HG02885 (cell line): ENCODE measurements around the gene WDFY4.

Source experiments
- ATAC-seq: cut with Tn5 transposase; IDR thresholded peaks from one replicate; pipeline ENCODE4 v1.9.1; 2021; ENCODE audit warnings: mild to moderate bottlenecking; ENCODE audit not compliant: unreplicated experiment, poor library complexity

The WDFY4 gene

DNA sequence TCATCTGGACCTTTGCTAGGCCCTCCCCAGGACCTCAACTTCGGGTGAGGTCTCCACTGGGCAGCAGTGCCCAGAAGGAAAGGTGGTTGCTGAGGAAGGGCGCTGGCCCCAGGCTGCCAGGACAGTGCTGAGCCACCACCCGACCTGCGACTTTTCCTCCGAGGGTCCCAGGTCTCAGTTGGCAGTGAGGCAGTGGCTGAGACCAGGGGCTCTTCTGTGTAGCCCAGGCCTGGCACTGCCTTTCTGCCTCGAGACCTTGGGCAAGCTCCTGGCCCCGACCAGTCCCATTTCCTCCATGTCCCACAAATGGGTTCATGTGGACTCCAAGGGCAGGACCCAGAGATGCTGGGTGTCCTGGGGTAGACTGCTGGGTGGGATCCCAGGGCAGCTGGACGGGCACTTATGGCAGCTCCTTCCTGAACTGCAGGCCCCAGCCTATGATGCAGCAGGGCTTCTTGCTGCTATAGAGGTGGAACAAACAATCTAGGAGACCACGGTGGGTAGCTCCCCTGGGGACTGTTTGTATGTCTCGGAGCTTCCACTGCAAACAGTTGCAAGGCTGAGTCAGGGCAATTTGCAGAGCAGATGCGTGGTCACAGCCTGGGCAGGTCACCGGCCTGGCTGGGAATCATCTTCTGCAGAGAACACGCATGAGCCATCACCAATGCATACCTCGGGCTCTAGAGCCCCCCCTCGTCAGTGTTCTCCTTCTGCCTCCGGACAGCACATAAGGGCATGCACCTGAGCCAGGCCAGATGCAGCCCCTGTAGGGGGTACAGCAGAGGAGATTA is 272.9 kb downstream of the WDFY4 start:
- ATAC-seq = no peak

DNA sequence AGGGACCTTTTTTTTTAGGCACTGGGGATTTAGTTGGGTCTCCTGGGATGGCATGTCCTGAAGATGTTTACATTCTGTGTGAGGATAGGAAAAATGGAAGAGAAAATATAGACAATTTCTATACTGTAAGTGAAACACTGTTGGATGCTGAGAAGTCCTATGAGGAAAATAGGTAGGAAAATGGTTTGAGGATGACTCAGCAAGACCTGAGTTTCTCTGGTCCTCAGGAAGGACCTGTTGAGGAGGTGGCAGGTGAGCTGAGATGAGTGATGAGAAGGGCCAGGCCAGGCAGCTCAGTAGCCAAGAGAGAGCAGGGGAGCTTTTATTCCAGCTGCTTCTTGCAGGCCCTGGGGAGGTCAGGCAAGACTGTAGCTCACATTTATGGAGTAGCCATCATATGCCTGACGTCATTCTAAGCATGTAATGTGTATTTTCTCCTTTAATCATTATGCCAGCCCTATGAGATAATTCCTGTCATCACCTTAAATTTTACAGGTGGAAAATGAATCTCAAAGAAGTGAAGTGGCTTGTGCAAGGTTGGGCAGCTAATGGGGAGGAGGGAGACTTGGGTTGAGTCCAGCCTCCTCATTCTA is 274.0 kb downstream of the WDFY4 start:
- no peak for ATAC-seq

DNA sequence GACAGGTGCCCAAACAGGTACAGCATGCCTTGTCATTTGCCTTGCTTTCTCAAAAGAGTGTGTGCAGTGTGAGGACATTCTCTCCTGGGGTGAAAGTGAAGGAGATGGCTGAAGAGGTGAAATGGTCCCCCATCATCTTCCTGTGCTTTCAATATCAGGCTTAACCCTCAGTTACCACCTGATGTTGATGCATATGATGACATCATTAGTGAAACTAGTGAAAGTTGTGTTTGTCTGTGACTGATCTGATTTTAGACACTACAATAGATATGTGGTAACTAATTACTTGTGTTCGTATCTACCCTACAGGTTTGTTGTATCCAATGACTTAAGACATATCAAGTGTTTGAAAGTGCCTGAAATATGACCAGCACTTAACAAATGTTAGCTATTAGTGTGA is 279.4 kb downstream of the WDFY4 start:
- no peak for ATAC-seq

DNA sequence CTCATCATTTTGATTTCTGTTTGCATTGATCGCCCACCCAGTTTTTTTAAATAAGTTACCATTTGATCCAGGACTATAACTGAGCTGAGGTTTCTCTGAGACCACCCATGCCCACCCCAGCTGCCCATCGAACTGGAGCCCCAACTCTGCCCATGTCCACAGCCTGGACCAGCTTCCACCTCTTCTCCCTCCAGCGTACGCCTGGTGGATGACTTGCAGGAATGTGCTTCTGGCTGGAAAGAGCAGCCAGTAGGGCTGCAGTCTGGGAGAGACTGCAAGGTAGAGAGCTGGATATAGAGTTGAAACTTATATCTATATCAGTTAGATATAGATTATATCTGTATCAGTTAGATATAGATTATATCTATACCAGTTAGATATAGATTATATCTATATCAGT is 280.8 kb downstream of the WDFY4 start:
- no peak for ATAC-seq

DNA sequence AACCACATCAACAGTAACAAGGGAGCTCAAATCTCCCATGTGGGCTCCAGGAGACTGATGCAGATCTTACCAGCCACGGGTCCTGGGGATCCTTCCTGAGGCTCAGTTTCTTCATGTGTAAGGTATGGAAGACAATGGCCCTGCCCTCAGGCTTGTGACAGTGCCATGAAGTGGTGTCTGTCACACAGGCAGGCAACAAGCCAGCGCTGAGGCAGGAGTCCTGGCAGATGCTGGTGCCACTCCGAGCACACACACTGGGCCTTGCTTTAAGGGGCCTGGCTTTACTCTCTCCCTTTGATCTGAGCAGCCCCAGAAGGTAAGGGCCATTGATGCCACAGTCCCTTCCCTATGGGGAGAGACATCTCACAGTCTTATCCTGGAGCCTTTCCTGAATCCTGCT is 283.4 kb downstream of the WDFY4 start:
- ATAC-seq = no peak

DNA sequence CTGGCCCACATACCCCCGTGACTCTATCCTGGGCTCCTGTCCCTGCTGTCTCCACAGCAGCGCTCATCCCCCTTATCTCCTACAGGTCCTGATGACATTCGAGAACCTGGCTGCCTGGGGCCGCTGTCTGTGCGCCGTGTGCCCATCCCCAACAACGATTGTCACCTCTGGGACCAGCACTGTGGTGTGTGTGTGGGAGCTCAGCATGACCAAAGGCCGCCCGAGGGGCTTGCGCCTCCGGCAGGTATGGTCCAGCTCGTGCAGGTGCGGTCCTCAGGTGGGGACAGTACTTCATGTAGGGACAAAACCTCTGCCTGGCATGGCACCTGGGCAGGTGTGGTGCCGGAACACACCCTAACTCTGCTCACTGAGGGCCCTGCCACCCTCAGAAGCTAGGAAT is 285.4 kb downstream of the WDFY4 start:
- no peak for ATAC-seq

DNA sequence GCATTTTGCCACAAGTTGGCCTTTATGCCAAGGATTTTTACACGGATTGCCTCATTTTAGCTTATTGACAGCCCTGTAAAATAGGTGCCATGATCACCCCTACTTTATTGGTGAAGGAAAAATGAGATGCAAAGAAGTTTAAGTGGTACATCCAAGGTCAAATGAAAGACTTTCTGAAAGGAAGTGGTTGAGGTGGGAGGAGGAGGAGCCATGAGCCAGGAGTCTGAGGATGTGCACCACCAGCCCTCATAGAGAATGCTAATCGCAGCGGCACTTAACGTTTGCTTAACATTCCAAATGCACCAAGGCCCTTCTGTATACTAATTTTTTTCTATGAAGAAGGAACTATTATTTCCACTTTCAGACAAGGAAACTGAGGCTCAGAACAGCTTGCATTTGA is 286.0 kb downstream of the WDFY4 start:
- ATAC-seq = no peak

DNA sequence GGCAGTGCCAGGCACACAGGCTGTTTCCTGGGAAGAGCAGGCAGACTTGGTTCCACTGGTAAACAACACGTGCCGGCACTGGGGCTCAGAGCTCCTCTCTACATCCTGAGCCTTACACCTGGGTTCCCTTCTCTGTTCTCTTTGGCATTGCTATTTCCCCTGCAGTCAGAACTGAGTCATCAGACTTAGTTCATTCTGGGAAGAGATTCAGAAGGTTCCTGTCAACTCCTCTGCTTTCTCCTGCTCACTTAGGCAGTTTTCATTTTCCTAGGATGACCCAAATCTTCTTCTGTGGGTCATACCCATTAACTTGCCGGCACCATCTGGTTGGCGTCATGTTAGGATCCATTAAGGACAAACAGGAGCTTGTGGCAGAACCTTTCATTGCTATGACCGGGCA is 288.4 kb downstream of the WDFY4 start:
- ATAC-seq = no peak

DNA sequence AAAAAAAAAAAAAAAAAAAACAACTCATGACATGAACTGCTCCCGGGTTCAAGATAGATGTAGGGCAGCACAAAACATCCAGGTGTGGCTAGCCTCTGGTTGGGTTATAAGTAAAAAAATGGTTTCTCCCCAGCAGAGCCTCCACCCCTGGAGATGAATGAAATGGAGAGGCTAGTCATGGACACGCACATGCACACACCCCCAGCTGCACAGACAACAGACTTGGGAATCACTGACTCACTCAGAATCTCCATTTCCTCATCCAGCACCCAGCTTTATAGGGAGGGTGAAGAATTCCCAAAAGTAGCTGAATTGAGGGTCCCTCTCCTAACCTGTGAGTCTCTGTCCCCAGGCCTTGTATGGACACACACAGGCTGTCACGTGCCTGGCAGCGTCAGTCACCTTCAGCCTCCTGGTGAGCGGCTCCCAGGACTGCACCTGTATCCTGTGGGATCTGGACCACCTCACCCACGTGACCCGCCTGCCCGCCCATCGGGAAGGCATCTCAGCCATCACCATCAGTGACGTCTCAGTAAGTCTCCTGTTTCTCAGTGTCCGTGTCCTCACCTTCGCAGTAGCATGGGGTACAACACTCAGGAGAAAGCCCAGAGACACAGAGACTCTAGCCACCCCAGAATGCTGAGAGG is 290.0 kb downstream of the WDFY4 start:
- ATAC-seq = no peak

DNA sequence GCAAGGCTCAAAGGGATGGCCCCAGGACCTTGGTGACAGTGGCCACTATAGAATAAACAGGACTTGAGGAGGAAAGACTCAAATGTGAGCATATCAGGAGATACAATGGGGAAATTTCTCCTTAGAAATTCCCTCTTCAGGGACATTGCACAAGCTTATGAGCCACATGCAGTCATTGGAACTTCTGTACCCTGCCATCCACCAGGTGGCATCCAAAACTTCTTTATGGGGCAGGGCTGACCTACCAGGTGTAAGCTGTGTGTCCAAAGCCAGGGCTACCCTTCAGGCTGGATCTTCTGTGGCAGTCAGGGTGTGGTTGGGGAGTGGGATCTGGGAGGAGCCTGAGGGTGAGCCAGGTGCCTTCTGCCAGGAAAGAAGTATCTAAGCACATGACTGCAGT is 291.5 kb downstream of the WDFY4 start:
- no peak for ATAC-seq

DNA sequence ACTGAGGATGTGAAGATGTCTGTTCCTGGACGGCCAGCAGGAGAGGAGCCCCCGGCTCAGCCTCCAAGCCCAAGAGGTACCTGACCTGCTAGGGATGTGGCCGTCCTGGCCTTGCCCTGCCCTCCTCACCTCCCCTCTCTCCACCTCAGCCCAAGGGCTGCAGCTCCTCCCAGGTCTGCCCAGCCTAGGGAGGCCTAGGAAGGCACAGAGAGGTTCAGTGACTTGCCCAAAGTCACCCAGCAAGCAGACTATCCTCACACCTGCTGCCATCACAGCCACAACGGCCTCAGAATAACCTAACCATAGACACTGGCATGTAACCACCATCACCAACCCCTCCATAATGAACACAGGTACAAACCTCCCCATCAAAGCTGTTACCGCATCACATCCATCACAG is 293.6 kb downstream of the WDFY4 start:
- no peak for ATAC-seq

DNA sequence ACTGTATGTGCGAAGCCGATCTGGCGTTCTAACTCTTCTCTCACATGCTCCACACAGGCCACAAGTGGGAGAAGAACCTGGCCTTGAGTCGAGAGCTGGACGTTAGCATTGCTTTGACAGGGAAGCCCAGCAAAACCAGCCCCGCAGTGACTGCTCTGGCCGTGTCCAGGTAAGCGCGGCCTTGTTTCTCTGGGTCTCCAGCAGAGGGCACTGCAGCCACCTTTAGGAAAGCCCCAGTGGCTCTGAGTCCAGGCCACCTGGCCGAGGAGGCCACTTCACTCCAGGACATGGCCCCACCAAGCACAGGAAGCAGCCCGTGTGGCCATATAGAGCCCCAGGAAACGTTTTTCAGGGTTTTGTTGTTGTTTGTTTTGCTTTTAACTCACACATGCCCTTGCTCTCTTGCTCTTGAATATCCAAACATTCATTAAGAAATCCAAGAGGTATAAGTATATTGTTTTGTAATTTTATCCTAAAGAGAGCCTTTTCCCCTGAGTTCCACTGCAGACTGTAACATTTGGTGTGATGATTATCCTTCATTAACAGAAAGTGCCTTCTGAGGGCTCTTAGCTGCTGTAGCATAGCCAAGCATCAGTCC is 296.7 kb downstream of the WDFY4 start:
- ATAC-seq = peak; percentile 73

DNA sequence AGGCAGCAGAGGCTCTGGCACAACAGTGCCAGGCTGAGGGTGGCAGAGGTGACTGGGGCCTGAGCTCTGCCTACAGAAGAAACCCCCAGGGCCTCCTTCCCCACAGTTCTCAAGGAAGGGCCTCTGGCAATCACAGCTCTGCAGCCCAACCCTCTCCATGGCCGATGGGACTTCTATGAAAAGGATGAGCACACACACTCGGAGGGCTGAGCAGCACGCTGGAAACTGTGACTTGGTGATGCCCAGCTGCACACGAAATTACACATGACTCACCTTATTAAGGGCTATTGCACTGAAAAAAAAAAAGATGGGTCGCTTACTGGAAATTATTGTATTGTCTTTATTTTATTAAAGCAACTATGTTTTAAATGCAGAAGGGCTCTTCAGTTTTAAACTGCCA is 297.9 kb downstream of the WDFY4 start:
- ATAC-seq = no peak

DNA sequence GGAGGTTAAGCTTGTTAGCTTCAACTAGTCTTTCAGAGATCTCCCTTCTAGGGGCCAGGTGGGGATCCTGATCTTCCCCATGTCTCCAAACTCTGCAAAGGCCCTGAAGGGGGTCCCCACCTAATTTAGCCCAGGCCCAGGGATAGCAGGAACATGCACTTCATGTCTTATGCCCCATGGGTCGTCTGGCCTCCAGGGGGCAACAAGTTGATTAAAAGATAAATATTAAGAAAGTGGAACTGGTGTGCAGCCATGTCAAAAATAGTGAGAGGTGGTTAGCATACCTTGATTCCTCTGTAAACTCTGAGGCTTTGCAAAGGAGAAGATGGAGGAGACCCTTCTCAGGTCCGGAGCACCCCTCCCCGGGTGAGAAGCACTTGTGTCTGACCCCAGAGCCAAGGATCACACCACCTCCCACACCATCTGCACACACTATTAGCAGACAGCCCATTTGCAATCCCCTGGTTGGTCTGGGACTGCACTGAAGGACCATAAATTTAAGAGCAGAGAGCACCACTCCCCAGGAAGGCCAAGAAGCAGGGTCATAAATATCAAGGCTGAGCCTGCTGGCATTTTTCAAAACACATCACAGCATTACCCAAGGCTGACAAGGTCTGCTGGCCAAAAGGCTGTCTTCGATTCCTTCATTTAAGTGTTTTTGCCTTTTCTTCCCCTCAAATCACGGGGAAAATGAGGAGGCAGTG is 299.1 kb downstream of the WDFY4 start:
- no peak for ATAC-seq

DNA sequence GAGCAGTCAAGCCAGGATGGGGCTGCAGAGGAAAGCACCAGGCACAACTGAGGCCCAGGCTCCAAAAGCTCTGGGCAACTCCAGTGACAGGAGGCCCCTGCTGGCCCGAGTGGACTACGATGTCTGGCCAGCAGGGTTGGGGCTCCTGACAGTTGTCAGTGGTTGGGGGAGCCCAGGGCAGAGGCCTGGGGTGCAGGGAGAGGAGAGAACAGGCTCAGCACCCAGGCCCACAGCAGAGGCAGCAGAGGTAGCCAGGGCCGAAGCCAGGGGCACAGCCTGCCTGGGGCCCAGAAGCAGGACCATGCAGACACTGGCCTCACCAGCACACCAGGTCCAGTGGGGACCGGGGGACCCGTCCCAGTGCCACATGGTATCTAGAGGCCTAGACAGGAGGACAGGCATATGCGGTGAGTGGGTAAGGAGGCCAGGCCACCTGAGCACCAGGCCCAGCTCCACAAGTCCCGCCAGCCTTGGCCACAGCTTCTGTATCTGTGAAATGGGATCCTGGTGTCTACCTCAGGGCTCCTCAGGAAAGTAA is 301.0 kb downstream of the WDFY4 start:
- ATAC-seq = no peak

DNA sequence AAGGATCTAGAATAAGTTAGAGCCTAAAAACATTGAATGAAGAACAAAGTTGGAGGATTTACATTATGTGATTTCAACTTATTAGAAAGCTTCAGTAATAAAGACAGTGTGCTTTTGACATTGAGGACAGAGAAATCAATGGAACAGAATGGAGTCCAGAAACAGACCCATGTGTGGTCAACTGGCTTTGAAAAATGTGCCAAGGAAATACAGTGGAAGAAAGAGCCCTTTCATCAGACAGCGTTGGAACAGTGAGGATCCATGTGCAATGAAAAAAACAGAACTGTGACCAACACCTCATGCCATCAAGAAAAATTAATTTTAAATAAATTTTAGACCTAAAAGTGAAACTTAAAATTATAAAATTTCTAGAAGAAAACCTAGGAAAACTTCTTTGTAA is 305.6 kb downstream of the WDFY4 start:
- ATAC-seq = no peak

DNA sequence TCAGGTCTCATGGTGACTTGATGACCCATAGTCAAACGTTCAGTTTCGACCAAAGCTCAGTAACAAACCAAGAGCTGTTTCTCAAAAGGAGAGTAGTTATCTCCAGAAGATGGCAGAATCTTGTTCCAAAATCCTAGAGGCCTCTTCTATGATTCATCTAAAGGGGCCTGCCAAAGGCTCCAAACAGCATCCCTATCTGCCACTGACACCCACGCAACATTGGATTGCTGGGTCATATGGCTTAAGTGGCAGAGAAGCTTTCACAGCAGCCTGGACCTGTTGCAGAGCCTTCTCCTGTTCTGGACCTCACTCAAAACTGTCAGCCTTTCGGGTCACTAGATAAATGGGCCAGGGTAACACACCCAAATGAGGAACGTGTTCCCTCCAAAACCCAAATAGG is 309.0 kb downstream of the WDFY4 start:
- ATAC-seq = no peak

DNA sequence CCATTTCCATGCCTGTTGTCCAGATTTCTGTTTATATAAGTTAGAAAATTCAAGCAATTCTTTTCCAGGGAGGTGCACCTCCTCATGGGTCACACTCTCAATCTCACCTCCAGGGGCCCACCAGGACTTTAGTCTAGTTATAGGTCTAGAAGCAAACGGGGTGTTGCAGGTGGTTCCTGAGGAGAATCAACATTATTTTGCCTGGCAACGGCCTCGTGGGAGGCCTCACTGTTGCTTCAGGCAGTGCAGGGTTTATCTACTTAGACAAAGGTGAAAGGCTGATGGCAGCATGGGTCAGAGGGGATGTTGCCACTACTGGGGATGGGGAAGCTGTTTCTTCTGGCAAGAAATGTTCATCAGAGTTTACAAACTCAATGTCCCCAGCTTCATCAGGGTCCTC is 311.7 kb downstream of the WDFY4 start:
- ATAC-seq = no peak

DNA sequence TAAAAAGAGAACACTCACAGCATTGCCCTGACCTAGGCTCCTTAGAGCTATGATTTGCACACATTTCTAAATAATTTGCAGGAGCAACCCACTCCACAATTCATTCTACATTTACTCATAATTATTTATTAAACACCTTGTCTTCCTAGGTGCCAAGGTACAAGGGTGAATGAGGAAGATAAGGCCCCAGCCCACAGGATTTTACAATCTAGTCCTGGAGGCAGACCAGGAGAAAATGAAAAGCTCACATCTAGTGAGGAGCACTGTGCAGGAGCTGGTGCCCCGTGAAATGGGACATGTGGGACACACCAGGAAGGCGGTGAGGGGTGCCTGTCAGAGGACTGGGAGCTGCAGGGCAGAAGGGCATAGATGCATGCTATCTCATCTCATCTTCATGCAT is 314.7 kb downstream of the WDFY4 start:
- no peak for ATAC-seq
